ENCODE results near the gene ABHD1. TPM values are rescaled to one million over a fixed set of nuclear protein-coding genes. Genes with fewer than 3 reads are reported as not detected.
"Not testable (repeated sequence)": the region's sequence is repeated elsewhere in the genome, so short reads cannot be mapped to it uniquely, and the experiment has no call there.

Gene ABHD1
- total RNA-seq (not detected), polyA plus RNA-seq (0.35 TPM)

GRCh38 chr2:27123302-27124150 lies at the start of gene ABHD1:
Gene ABHD1, plus strand, starts transcription at chr2:27123815. Its CDS starts 134 bp downstream, at chr2:27123949.
- DNase-seq (ENCODE audit: extremely low spot score), result no peak
- Histone ChIP-seq H3K4me3 (ENCODE audit: low read depth, low read length) (peak within 1 kb of the TSS; percentile 48), H3K27ac (ENCODE audit: low read depth) (peak within 1 kb of the TSS; percentile 3), H3K4me1 (ENCODE audit: insufficient read depth) (no peaks in the 10 kb centered on the region), H3K36me3 (ENCODE audit: insufficient read depth) (no peaks in the 10 kb centered on the region)
- 7% methylated on average over 47 of the region's 47 CpGs for WGBS

- no peaks in the 10 kb centered on the region for H3K4me1 ChIP-seq (ENCODE audit: insufficient read depth)
- no peak for DNase-seq (ENCODE audit: extremely low spot score)
Observed at GRCh38 chr2:27074738-27075565, 48.7 kb upstream of the ABHD1 start.

GRCh38 chr2:27075566-27075871 lies 48.1 kb upstream of the ABHD1 start:
- H3K4me1 ChIP-seq (ENCODE audit: insufficient read depth); H3K4me3 ChIP-seq (ENCODE audit: low read depth, low read length); H3K36me3 ChIP-seq (ENCODE audit: insufficient read depth); H3K27ac ChIP-seq (ENCODE audit: low read depth); DNase-seq (ENCODE audit: extremely low spot score): not testable (repeated sequence)
- WGBS, result 65% methylated on average over 6 of the region's 6 CpGs

More at GRCh38 chr2:27074738-27075565, 48.7 kb upstream of the ABHD1 start:
- Histone ChIP-seq H3K36me3 (ENCODE audit: insufficient read depth) (no peaks in the 10 kb centered on the region), H3K27ac (ENCODE audit: low read depth) (no peak overlapping the region), H3K4me3 (ENCODE audit: low read depth, low read length) (no peak overlapping the region)
- WGBS, result 36% methylated on average over 4 of the region's 4 CpGs

GRCh38 chr2:27076323-27076722 lies 47.3 kb upstream of the ABHD1 start:
- 82% methylated on average over 4 of the region's 4 CpGs for WGBS
- Histone ChIP-seq H3K4me3 (ENCODE audit: low read depth, low read length) (no peak overlapping the region), H3K36me3 (ENCODE audit: insufficient read depth) (no peaks in the 10 kb centered on the region), H3K27ac (ENCODE audit: low read depth) (no peak overlapping the region), H3K4me1 (ENCODE audit: insufficient read depth) (no peaks in the 10 kb centered on the region)
- no peak for DNase-seq (ENCODE audit: extremely low spot score)

GRCh38 chr2:27077231-27077630 lies 46.4 kb upstream of the ABHD1 start:
- Histone ChIP-seq H3K4me3 (ENCODE audit: low read depth, low read length) (no peak overlapping the region), H3K27ac (ENCODE audit: low read depth) (no peak overlapping the region), H3K36me3 (ENCODE audit: insufficient read depth) (no peaks in the 10 kb centered on the region), H3K4me1 (ENCODE audit: insufficient read depth) (no peaks in the 10 kb centered on the region)
- 62% methylated on average over 7 of the region's 7 CpGs for WGBS
- no peak for DNase-seq (ENCODE audit: extremely low spot score)

GRCh38 chr2:27078267-27079194 lies 45.1 kb upstream of the ABHD1 start, which contains the start of gene EMILIN1:
Gene EMILIN1, plus strand, starts transcription at chr2:27078615. Its CDS starts 451 bp downstream, at chr2:27079066.
- Histone ChIP-seq H3K36me3 (ENCODE audit: insufficient read depth) (no peaks in the 10 kb centered on the region), H3K27ac (ENCODE audit: low read depth) (peak within 1 kb of the TSS; percentile 76), H3K4me1 (ENCODE audit: insufficient read depth) (no peaks in the 10 kb centered on the region), H3K4me3 (ENCODE audit: low read depth, low read length) (peak within 1 kb of the TSS; percentile 63)
- DNase-seq (ENCODE audit: extremely low spot score), result peak; percentile 85
- WGBS, result 13% methylated on average over 41 of the region's 41 CpGs

GRCh38 chr2:27079233-27080139 lies 44.1 kb upstream of the ABHD1 start:
- H3K4me1 ChIP-seq (ENCODE audit: insufficient read depth), result no peaks in the 10 kb centered on the region

GRCh38 chr2:27080140-27080469 lies 43.5 kb upstream of the ABHD1 start:
- no peak for DNase-seq (ENCODE audit: extremely low spot score)
- 36% methylated on average over 7 of the region's 7 CpGs for WGBS
- Histone ChIP-seq H3K4me3 (ENCODE audit: low read depth, low read length) (peak overlapping the region; percentile 63), H3K36me3 (ENCODE audit: insufficient read depth) (no peaks in the 10 kb centered on the region), H3K4me1 (ENCODE audit: insufficient read depth) (no peaks in the 10 kb centered on the region), H3K27ac (ENCODE audit: low read depth) (no peak overlapping the region)

More at GRCh38 chr2:27079233-27080139, 44.1 kb upstream of the ABHD1 start:
- no peaks in the 10 kb centered on the region for H3K36me3 ChIP-seq (ENCODE audit: insufficient read depth)
- DNase-seq (ENCODE audit: extremely low spot score), result no peak
- H3K4me3 ChIP-seq (ENCODE audit: low read depth, low read length), result peak overlapping the region; percentile 63
- WGBS, result 23% methylated on average over 14 of the region's 14 CpGs
- peak overlapping the region; percentile 76 for H3K27ac ChIP-seq (ENCODE audit: low read depth)

GRCh38 chr2:27080603-27080936 lies 43.0 kb upstream of the ABHD1 start:
- Histone ChIP-seq H3K36me3 (ENCODE audit: insufficient read depth) (no peaks in the 10 kb centered on the region), H3K4me1 (ENCODE audit: insufficient read depth) (no peaks in the 10 kb centered on the region), H3K4me3 (ENCODE audit: low read depth, low read length) (peak overlapping the region; percentile 63), H3K27ac (ENCODE audit: low read depth) (peak overlapping the region; percentile 11)
- no peak for DNase-seq (ENCODE audit: extremely low spot score)
- 46% methylated on average over 14 of the region's 14 CpGs for WGBS

- 81% methylated on average over 38 of the region's 38 CpGs for WGBS
Observed at GRCh38 chr2:27081984-27082772, 41.4 kb upstream of the ABHD1 start.

GRCh38 chr2:27082773-27083409 lies 40.7 kb upstream of the ABHD1 start:
- H3K27ac ChIP-seq (ENCODE audit: low read depth), result no peak overlapping the region
- WGBS, result 79% methylated on average over 27 of the region's 27 CpGs
- DNase-seq (ENCODE audit: extremely low spot score), result no peak
- no peaks in the 10 kb centered on the region for H3K36me3 ChIP-seq (ENCODE audit: insufficient read depth)
- H3K4me1 ChIP-seq (ENCODE audit: insufficient read depth), result peaks cover 1% of the 10 kb centered on the region
- no peak overlapping the region for H3K4me3 ChIP-seq (ENCODE audit: low read depth, low read length)

More at GRCh38 chr2:27081984-27082772, 41.4 kb upstream of the ABHD1 start:
- DNase-seq (ENCODE audit: extremely low spot score), result no peak
- H3K36me3 ChIP-seq (ENCODE audit: insufficient read depth), result no peaks in the 10 kb centered on the region
- no peak overlapping the region for H3K4me3 ChIP-seq (ENCODE audit: low read depth, low read length)
- H3K4me1 ChIP-seq (ENCODE audit: insufficient read depth), result peaks cover 1% of the 10 kb centered on the region
- H3K27ac ChIP-seq (ENCODE audit: low read depth), result no peak overlapping the region
